OCI-LY7 (cell line): ENCODE results near the gene PTRH1. TPM values are rescaled to one million over a fixed set of nuclear protein-coding genes. Genes with fewer than 3 reads are reported as not detected.

Source experiments
- BruUV-seq: library from RNA; stranded (reverse); fragments of 400-500 nt; replicated peaks from 2 replicates; lab custom pipeline; 2021; lab: Mats Ljungman, UMichigan
- CTCF ChIA-PET: fragments of 300-600 bp; sonication (Branson Sonifier 250); formaldehyde crosslinking; loops from one replicate; lab custom pipeline; 2022; ENCODE audit warnings: antibody characterized with exemption; ENCODE audit not compliant: unreplicated experiment; lab: Charles Lee
- POLR2A ChIA-PET: fragments of 300-600 bp; sonication (Branson Sonifier 250); formaldehyde crosslinking; loops from one replicate; lab custom pipeline; 2022; ENCODE audit warnings: antibody characterized with exemption; lab: Charles Lee
- DNase-seq: peaks from one replicate; pipeline ENCODE4 v3.0.0-alpha.2; 2015; ENCODE audit warnings: low spot score
- H2AFZ ChIP-seq: fragments of 200-600 bp; sonication (generic), shearing (Covaris generic); 2 replicates; pipeline ENCODE4 v1.6.1; 2014; ENCODE audit warnings: mild to moderate bottlenecking, antibody characterized with exemption, low read length, moderate library complexity
- H3K27ac ChIP-seq: fragments of 200-600 bp; sonication (generic); 2 replicates; pipeline ENCODE4 v1.5.1; 2014; ENCODE audit warnings: mixed run types, low read depth, mild to moderate bottlenecking, moderate library complexity, low read length, inconsistent platforms; ENCODE audit not compliant: poor library complexity, severe bottlenecking
- H3K36me3 ChIP-seq: fragments of 200-600 bp; sonication (generic); 2 replicates; pipeline ENCODE4 v1.6.1; 2014; ENCODE audit warnings: mild to moderate bottlenecking, antibody characterized with exemption, low read length, moderate library complexity, mixed read lengths; ENCODE audit not compliant: insufficient read depth
- H3K4me1 ChIP-seq: fragments of 200-600 bp; sonication (generic); 2 replicates; pipeline ENCODE4 v1.5.1; 2014; ENCODE audit warnings: mild to moderate bottlenecking, low read length; ENCODE audit not compliant: insufficient read depth, poor library complexity, severe bottlenecking
- H3K4me2 ChIP-seq: fragments of 200-600 bp; sonication (generic); 2 replicates; pipeline ENCODE4 v1.6.1; 2014; ENCODE audit warnings: mild to moderate bottlenecking, low read length
- H3K4me3 ChIP-seq: fragments of 200-600 bp; sonication (generic); 2 replicates; pipeline ENCODE4 v1.5.1; 2014; ENCODE audit warnings: mild to moderate bottlenecking, low read depth, low read length; ENCODE audit not compliant: poor library complexity, severe bottlenecking
- H3K79me2 ChIP-seq: fragments of 200-600 bp; sonication (generic); 2 replicates; pipeline ENCODE4 v1.6.1; 2016; ENCODE audit warnings: low read depth, mild to moderate bottlenecking, low read length, moderate library complexity, mixed read lengths; ENCODE audit not compliant: insufficient read depth
- H3K9me2 ChIP-seq: fragments of 200-600 bp; sonication (generic); 2 replicates; pipeline ENCODE4 v1.6.1; 2016; ENCODE audit warnings: mild to moderate bottlenecking, low read length, mixed read lengths; ENCODE audit not compliant: insufficient read depth
- H3K9me3 ChIP-seq: fragments of 200-600 bp; sonication (generic); 2 replicates; pipeline ENCODE4 v1.6.1; 2014; ENCODE audit warnings: mild to moderate bottlenecking, mixed run types, low read length, mixed read lengths
- H4K20me1 ChIP-seq: fragments of 200-600 bp; sonication (generic); 2 replicates; pipeline ENCODE4 v1.6.1; 2014; ENCODE audit warnings: mild to moderate bottlenecking, antibody characterized with exemption, low read length, moderate library complexity, mixed read lengths; ENCODE audit not compliant: insufficient read depth
- CTCF ChIP-seq: fragments of 200-600 bp; sonication (generic); conservative IDR thresholded peaks from 2 replicates; pipeline ENCODE4 v1.5.1; 2014; ENCODE audit warnings: mild to moderate bottlenecking, antibody characterized with exemption, low read length, moderate library complexity, mixed read lengths
- EZH2phosphoT487 ChIP-seq: fragments of 200-600 bp; sonication (generic); IDR thresholded peaks from 2 replicates; pipeline ENCODE4 v1.6.1; 2018; ENCODE audit warnings: low read depth, borderline replicate concordance, mild to moderate bottlenecking, mixed run types, antibody characterized with exemption, low read length, moderate library complexity, mixed read lengths
- intact Hi-C: fragments of 100-400 bp; cut with micrococcal nuclease; formaldehyde crosslinking; loops from one replicate; pipeline ENCODE4 v1.10.0; 2022; ENCODE audit not compliant: unreplicated experiment
- total RNA-seq, 2 experiments: library from RNA; depleted of rRNA in 1 of 2; stranded (reverse); fragments of >200 nt in 1 of 2; shearing (Covaris generic) in 1 of 2; gene quantifications; 2 replicates each; pipeline ENCODE4 v1.2.3, GENCODE V29; 2014 to 2022

The PTRH1 gene
- total RNA-seq, 2 experiments from 2014 or later: 8.9 to 11.1 TPM

- peaks cover 74% of the 10 kb centered on the region for H3K36me3 ChIP-seq
- no peaks in the 10 kb centered on the region for H3K9me2 ChIP-seq
- no peak for TF ChIP-seq EZH2phosphoT487
- no peak for TF ChIP-seq CTCF
- H4K20me1 ChIP-seq: no peaks in the 10 kb centered on the region
- no peaks in the 10 kb centered on the region for H3K9me3 ChIP-seq
- no peaks in the 10 kb centered on the region for H3K79me2 ChIP-seq
- H3K4me1 ChIP-seq: no peaks in the 10 kb centered on the region
- no peak overlapping the region for H3K27ac ChIP-seq
- intact Hi-C loops: no loop called here
- DNase-seq: no peak
- no TSS peak for BruUV-seq
- H2AFZ ChIP-seq: no peak overlapping the region
- no peak overlapping the region for H3K4me3 ChIP-seq
- CTCF ChIA-PET: interaction anchor here (0.6 kb wide), 1 partner anchor 58 kb away, joined by 3 read pairs; no protein-coding TSS in a partner anchor
- no peak overlapping the region for H3K4me2 ChIP-seq
- POLR2A ChIA-PET: interaction anchor here (0.5 to 1.2 kb wide), 4 partner anchors 10 to 1523 kb away, joined by 3 to 6 read pairs (median 4); no protein-coding TSS in a partner anchor
Measured at GRCh38 chr9:127744398-127745110, 29.1 kb upstream of the PTRH1 start.

- H3K4me1 ChIP-seq: no peaks in the 10 kb centered on the region
- H3K79me2 ChIP-seq: no peaks in the 10 kb centered on the region
- H3K36me3 ChIP-seq: peaks cover 70% of the 10 kb centered on the region
- no peaks in the 10 kb centered on the region for H3K9me2 ChIP-seq
- no peak overlapping the region for H3K27ac ChIP-seq
- H3K4me2 ChIP-seq: no peak overlapping the region
- DNase-seq: no peak
- no TSS peak for BruUV-seq
- ChIA-PET CTCF (no interaction called here), POLR2A (no interaction called here)
- intact Hi-C loops: no loop called here
- no peaks in the 10 kb centered on the region for H4K20me1 ChIP-seq
- H3K9me3 ChIP-seq: no peaks in the 10 kb centered on the region
- H3K4me3 ChIP-seq: no peak overlapping the region
- no peak overlapping the region for H2AFZ ChIP-seq
- TF ChIP-seq CTCF: no peak
- TF ChIP-seq EZH2phosphoT487: no peak
Measured at GRCh38 chr9:127742435-127743088, 27.1 kb upstream of the PTRH1 start.
